GM21737 (cell line): ENCODE results near the gene IZUMO2.

Source experiments
- ATAC-seq: cut with Tn5 transposase; IDR thresholded peaks from one replicate; pipeline ENCODE4 v1.9.1; 2021; ENCODE audit warnings: mild to moderate bottlenecking, moderate library complexity; ENCODE audit not compliant: unreplicated experiment

IZUMO2 gene

DNA sequence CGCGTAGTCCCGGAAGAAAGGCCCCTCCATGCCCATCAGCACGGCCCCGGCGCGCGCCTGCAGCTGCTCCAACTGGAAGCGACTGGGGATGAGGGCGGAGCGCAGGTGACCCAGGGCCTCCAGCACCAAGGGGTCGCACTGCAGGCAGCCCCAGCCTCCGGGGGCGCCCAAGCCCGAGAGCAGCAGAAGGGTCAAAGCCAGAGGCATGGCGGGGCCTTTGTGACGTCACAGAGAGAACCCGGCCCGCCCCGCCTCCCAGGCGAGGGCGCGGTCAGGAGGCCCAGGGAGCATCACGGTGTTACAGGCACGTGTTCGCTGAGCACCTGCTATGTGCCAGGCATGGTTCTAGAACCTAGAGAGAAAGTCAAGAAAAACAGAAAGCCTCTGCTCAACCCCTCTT, at the start of gene IZUMO2:
IZUMO2 (minus strand) TSS at position 294 of the 400 bp plus-strand sequence; CDS start at position 207, 87 bp downstream.
- ATAC-seq, result no peak

DNA sequence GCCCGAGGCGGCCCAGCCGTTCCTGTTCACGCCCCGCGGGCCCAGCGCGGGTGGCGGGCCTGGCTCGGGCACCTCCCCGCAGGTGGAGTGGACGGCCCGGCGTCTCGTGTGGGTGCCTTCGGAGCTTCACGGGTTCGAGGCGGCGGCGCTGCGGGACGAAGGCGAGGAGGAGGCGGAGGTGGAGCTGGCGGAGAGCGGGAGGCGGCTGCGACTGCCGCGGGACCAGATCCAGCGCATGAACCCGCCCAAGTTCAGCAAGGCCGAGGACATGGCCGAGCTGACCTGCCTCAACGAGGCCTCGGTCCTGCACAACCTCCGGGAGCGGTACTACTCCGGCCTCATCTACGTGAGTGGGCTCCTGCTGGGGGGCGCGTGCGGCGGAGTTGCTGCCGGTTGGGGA, 47.3 kb upstream of the IZUMO2 start:
- no peak for ATAC-seq

DNA sequence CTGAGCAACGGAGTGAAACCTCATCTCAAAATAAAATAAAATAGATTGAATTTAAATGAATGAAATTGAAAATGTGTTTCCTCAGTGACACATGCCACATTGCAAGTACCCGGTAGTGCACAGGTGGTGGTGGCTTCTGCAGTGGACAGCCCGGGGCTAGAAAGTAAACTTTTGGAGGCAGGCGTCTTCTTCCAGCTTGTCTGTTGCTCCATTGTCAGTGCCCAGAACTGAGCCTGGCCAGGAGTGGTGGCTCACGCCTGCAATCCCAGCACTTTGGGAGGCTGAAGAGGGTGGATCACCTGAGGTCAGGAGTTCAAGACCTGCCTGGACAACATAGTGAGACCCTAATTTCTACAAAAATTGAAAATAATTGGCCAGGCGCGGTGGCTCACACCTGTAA, 46.0 kb upstream of the IZUMO2 start:
- ATAC-seq, result no peak

DNA sequence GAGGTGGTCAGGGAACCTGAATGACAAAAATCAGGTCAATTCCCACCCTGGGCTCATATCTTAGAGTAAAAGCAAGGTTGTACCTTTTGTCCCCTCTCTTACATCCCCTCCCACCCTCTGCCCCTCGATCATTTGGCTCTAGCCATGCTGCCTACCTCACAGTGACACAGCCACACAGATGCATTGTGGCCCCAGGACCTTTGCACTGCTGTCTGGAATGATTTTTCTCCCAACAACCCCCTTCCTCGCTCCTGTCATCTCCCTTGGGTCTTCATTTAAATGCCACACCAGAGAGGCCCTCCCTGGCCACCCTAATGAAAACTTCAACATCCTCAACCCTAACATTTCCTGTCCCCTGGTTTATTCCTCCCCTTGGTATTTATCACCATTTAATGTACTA, 44.6 kb upstream of the IZUMO2 start:
- no peak for ATAC-seq

DNA sequence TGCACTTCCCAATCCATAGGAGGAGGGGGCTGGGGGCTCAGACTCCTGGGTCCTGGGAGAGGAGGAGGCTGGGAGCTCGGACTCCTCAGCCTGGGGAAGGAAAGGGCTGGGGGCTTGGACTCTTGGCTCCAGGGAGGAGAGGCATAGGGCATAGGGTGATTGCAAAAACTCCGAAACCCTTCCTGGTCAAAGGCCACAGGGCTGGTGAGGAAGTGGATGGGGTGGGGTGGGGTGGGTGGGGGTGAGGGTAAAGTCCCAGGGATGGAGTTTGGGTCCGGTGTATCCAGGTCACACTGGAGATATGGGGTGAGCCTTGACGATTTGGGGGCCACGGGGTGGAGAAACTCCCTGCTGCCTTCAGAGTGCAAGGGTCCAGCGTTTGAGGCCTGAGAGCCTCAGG, 43.1 kb upstream of the IZUMO2 start:
- ATAC-seq, result no peak

DNA sequence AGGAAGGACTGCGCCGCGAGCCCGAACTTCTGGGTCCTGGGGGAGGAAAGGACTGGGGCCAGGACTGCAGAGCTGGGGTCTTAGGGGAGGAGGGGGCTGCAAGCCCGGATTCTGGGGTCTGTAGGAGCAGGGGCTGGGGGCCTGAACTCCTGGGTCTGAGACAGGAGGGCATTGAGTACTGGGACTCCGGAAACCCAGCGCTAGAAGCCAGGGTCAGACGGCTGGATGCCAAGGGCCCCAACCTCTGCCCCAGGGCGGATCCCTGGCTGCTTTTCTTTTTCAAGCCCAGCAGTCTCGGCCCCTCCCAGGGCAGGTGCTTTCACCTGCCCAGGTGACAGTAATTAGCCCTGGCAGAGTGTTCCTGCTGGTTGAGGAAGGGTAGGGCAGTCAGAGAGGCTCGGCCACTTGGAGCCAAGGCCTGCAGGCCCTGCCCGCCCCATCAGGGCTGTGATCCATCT, 42.6 kb upstream of the IZUMO2 start:
- no peak for ATAC-seq

DNA sequence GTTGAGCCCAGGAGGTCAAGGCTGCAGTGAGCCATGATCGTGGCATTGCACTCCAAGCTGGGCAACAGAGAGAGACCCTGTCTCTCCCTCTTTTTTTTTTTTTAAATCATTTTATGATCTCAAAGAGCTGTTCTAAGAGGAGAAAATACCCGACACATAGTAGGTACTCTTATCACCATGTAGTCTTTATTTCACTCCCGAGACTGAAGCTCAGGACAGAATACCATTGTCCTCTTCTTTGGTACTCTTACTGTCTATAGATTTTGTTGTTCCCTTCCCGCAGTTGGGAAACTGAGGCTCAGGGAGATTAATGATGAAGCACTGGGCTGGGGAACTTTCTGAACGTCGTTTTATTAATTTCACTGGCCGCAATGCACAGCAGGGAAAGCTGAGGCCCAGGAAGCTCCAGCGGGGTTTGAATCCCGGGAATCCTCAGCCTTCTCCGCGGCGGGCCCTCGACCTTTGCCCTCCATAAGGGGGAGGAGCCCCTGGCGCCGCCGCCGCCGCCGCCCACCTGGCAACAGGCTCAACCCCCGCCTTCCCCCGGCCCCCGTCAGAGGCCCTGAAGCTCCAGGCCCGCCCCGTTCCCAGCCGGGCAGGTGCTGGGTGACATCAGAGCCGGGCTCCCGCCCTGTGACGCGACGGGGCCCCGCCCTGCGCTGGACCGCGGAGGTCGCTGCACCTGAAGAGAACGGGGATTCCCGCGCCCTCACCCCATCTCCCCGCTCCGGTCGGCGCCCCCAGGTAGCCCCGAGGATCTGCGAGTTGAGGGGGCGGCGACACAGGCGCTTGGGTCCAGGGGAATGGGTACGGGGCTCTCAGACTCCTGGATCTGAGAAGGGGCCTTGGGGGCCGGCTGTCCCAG, 42.0 kb upstream of the IZUMO2 start:
- no peak for ATAC-seq

DNA sequence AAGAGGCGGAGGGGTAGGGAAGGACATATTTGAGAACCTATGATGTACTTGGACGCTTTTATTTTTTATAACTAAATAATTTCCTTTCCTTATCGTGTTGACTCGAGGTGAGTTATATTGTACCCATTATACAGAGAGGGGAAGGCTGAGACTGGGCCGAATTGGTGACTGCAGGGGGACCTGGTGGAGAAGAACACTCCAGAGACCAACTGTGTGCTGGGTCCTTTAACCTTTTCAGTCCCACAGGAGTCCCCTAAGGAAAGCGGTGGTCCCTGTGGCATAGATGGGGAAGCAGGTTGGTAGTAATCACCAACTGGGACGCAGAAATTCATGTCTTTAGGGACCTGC, 41.0 kb upstream of the IZUMO2 start:
- no peak for ATAC-seq

DNA sequence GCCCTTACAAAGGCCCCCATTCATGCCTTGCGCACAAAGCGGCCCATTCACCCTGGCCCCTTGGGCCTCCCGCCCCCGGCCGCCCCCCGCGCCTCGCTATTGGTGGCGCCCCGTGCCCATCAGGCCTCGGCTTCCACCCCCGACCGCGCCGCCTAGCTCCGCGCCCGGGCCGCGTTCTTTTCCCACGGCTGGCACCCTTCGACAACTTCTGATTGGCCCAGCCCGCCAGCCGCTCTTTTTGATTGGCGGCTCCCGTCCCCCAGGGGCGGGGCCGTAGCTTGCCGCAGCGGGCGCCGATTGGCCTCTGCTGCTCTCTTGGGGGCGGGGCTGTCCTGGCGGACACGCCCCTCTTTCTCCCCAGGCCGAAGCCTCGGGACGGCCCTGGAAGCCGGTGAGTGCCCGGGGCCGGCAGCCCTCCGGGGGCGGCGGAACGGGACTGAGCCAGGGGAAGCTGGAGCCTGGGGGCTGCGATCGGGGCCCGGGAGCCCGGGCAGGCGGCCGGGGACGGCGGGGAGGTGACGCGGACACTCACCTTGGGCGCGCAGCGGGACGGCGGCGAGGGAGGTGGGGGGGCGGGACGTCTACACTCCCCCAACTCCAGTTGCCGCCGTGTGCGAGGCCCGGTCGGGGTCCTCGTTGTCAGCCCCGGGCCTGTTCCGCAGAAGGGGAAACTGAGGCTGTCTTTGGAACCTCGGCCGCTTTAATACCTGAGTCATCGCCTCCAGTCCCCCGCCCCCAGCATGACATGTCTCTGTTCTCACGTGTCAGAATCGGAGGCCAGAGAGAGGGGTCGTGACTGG, 40.4 kb upstream of the IZUMO2 start, which contains the start of gene MYH14:
MYH14 (plus strand) TSS at position 342 of the 800 bp plus-strand sequence. CDS start 6,744 bp downstream, outside the sequence.
- no peak for ATAC-seq

DNA sequence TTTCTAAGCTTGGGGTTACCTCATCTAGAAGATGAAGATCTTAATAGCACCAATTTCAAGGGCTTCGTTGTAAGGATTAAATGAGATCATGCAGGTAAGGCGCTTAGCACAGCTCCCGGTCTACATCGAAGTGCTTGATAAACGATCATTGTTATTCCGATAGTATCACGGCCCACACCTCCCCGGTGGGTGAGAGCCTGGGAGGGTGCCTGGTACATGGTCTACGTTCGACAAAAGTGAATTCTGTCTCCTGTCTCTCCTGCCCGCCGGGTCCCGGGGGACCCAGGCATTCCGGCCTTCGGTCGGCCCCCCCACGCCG, 39.8 kb upstream of the IZUMO2 start:
- no peak for ATAC-seq

DNA sequence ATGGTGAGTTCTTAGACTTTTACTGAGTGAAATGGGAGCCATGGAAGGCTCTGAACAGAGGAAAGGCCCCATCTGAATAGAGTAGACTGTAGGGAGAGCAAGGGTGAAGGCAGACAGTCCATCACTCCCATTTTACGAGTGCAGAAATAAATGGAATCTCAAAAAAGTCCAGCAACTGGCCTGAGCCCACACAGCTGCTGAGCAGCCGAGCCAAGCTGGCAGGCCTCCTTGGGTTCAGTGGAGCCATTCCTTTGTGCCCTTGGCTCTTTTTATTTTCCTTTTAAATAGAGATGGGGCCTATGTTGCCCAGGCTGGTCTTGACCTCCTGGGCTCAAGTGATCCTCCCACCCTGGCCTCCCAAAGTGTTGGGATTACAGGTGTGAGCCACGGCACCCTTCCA, 39.3 kb upstream of the IZUMO2 start:
- ATAC-seq, result no peak

DNA sequence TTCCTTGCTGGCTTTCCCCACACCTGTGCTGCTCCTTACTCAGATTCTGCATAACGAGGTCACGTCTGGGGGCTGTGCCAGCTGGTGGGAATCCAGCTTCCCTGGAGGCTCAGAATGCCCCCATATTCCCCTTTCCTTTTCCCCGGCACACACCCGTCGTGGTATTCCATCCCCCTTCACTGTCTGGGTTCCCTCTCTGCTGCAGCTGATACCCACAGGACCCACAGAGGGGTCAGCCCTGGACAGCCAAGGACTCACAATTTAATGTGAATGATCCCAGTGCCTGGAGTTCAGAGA, 36.1 kb upstream of the IZUMO2 start:
- no peak for ATAC-seq

DNA sequence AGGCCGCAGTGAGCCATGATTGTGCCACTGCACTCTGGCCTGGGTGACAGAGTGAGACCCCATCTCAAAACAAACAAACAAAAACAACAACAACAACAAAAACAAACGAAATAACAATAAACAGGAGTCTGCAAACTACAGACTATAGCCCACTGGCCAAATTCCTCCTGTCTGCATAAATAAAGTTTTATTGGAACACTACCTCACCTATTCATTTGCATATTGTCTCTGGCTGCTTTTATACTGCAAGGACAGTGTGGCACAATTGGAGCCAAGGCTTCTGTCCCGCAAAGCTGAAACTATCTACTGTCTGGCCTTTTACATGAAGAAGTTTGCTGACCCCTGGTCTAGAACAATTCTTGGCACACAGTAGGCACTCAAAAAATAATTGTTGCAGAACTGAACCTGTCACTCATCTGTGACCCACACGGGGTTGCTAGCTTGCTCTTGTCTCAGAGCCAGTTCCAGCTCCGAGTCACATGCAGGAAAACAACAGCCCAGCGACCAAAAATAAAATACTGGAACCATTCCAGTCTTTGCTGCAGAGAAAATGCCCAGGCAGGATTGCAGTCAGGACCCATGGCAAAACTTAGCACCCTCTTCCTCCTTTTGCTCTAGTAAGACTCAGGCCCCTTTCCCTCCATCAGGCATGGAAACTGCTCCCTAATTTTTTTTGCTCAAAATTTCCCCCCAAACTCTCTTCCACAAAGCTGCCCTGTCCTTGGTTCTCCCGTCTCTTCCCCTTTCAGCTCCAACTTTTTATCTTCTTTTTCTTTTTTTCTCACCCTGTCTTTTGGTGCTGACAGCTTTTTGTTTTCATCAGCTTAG, 35.6 kb upstream of the IZUMO2 start:
- no peak for ATAC-seq

DNA sequence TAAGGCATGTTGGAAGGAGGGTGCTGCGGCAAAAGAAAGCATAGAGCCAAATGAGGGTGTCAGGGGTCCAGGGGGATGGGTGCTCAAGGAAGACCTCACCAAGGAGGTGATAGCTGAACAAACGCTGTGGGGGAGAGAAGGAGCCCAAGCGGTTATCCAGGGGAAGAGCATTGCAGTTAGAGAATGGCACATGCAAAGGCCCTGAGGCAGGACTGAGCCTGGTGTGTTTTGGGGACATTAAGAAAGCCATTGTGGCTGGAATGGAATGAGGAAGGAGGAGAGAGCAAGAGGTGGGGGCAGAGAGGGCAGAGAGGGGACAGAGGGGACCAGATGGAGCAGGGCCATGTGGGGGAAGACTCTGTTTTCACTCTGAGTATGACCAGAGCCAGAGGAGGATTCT, 34.3 kb upstream of the IZUMO2 start:
- ATAC-seq, result no peak

DNA sequence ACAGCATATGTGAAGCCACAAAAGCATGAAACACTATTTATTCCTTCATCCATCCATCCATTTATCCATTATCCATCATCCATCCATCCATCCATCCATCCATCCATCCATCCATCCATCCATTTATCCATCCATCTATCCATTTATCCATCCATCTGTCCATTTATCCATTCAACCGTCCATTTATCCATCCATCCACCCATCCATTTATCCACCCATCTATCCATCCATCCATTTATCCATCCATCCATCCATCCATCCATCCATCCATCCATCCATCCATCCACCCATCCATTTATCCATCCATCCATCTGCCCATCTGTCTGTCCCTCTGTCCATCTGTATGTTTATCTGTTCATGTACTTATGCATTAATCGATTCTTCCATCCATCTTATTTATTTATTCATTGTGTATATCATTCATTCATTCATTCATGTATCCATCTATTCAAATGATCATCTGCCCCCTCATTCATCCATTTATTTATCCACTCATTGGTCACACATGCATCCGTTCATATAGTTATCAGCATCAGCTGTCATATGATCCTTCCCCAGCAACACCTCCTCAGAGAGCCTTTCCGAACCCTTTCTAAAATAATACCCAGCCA, 33.3 kb upstream of the IZUMO2 start:
- no peak for ATAC-seq

DNA sequence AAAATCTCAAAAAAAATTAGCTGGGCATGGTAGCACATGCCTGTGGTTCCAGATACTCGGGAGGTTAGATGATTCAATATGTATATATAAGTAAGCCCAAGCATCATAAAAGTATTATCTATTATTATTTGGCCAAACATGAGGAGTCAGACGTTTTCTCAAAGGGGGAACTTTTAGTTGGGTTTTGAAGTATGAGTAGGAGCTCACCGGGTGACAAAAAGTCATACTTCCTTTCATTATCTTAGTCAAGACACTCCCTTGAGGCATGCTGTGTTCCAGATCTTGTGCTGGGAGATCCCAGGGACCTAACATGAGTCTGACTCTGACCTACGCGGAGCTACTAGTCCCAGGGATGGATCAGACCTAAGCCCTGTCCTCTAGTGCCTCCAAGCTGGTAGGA, 32.1 kb upstream of the IZUMO2 start:
- no peak for ATAC-seq

DNA sequence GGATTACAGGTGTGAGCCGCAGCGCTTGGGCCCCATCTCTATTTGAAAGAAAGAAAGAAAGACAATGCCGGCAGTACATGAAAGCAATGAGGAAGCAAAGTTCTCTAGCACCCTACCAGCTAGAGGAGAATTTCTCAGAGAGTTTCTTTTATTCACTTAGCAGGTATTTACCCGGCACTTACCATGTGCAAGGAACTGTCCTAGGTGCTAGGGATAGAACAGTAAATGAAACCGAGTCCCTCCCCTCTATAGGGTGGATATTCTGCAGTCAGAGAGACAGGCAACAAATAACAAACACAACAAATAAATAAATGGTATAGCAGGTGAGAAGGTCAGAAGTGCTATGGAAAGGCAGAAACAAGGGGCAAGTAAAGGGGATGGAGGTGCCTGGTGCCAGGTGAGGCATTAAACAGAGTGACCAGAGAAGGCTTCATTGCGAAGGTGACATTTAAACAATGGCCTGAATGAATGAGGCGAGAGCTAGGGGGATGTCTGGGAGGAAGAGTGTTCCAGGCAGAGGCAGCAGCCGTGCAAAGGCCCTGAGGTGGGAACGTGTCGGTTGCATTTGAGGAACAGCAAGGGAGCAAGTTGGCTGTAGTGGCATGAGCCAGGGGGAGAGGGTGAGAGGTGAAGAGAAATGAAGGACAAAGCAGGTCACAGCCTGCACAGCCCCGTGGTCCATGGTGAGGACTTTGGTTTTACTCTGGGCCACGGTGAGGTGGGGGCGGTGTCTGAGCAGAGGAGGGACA, 29.6 kb upstream of the IZUMO2 start:
- ATAC-seq, result no peak

DNA sequence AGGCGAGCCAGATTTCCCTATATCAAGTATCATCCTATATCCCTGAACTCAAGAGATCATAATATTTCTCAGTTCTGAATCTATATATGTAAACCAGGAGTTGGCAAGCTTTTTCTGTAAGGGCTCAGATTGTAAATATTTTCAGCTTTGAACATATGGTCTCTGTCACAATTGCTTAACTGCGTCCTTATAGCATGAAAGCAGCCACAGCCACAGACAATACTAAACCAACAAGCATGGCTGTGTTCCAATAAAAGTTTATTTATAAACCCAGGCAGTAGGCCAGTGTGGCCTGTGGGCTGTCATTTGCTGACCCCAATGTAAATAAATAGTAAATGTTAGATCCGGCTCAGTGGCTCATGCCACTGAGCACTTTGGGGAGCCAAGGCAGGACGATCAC, 28.1 kb upstream of the IZUMO2 start:
- ATAC-seq, result no peak

DNA sequence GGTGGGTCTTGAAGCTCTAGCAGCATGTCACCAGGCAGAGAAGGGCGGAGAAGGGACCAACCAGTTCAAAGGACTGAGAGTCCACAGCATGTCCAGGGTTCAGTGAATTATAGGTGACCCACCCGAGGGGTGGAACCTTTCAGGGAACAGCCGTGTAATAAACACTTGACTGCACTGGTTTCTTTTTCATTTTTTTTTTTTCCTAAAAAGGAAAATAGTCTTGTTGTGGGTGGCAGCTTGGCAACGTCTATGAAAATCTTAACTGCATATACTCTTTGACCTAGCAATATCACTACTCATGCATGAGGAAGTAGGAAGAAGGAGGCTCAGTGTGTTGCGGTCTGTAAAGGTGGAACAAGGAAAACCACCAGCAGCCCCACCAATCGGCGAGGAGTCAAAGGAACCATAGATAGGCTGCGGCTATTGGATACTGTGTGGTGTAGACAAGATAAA, 27.4 kb upstream of the IZUMO2 start:
- no peak for ATAC-seq

DNA sequence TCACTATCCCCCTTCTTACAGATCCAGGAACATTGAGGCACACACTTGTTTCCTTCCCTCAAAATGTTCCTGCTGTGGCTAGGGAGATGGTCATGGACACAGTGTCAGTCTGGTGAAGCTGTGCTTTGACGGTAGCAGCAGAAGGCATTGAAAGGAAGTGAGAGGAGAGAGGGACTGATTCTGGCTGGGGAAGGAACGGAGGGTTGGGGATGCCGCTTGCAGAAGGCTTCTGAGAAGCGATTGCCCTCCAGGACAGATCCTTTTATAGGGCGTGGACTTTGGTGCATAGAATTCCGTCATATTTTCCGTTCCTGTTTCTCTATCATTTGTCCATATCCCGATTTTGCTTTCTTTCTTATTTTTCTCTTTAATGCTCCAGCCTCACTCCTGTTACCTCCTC, 26.2 kb upstream of the IZUMO2 start:
- ATAC-seq, result no peak
